Activated CD8-positive, alpha-beta memory T cell treated with anti-CD3 and anti-CD28 coated beads, Interleukin-2, amount 50 U/mL, for 24 hours (primary cell): Measurements from ENCODE around the gene DHRS3.

Experiments
- DNase-seq: peaks from one replicate; pipeline ENCODE4 v3.0.0-alpha.2; 2020; ENCODE audit errors: extremely low read depth

Gene DHRS3

DNA sequence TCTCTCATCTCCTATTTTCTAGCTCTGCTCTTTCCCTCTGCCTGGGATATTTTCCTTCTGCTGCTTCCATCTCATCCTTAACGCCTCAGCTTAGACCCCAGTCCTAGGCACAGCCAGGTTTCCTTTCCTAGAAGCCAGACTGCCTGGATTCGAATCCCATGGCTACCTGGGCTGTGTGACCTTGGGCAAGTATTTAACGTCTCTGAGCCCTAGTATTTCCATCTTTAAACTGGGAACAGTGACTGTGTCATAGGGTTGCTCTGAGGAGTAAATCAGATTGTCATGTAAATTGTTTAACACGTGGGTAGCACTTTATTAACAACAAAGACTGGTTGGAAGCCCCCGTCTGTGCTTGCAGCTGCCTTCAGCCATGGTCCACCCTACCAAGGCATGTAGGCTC lies 18.4 kb downstream of the DHRS3 start:
- DNase-seq: no peak

DNA sequence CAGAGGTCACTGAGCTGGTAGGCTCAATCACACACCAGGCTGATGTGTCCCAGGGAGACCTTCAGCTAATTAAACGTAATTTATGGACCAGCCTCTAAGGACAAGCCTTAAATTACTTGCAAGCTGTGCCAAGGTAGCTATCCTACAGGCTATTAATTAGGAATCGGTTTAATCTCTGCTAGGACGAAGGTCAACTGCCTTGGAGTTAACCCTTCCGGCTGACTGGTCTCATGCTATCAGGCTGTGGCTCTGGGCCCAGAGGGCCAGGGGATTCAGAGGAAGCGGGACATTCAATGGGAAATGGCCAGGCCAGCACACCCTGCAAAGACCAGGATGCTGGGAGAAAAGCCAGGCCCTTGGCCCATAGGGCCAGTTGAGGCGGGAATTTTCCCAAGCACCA lies 19.0 kb downstream of the DHRS3 start:
- no peak for DNase-seq

DNA sequence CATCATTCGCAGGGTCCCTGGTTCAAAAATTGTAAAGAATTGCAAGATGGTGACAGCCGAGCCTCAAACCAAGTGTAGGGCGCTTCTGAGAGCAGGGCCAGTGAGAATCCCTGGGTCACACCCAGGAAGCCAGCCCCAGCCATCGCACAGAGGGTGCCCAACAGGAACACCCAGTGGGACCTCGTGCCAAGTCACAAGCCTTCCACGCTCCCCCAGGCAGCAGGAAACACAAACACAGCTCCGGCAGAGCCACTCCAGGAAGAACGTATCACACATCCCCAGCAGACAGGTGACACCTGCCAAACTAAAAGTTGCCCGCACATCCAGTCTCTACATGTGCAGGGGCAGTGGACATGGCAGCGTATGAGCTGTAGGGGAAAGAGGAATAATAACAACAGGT lies 20.2 kb downstream of the DHRS3 start:
- no peak for DNase-seq

DNA sequence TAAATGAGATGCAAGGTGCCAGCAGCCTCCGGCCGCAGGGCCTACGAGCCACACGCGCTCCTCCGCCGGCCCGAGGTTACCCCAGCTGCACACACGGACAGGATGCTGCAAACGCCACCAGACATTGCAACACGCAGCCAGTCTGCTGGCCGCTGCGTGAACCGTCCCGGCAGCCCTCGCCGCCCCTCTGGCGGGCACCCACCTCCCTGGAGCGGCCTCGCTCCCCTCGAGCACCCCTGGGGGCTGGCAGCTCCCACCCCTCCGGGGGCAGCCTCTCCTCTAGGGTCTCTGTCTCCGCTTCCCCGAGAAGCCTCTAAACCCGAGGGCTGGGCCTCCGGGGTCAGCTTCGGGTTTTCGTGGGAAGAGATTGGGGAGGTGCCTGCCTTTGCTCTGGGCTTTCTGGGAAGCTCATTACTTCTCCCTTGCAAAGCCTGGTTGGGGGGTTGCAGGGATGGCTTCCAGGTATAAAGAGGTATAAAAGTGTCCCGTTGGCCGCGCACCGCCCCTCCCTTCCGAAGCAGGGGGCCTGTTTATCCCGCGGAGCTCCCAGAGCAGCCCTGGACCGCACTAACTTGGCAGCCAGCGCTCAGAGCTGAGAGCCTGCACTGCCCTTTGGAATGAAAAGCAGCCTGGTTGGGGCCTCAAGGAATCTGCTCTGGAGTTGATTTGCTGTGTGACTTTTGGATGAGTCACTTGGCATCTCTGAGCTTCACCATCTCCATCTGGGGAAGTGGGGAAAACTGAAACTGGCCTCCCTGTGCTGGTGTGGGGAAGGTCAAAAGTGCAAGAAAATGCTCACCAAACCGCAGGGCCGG lies 21.8 kb downstream of the DHRS3 start:
- DNase-seq: no peak

- DNase-seq: no peak
Measured at GRCh38 chr1:12595757-12596006, 22.3 kb downstream of the DHRS3 start.

GRCh38 chr1:12594966-12595756 lies 22.8 kb downstream of the DHRS3 start:
- no peak for DNase-seq

- DNase-seq: no peak
Measured at GRCh38 chr1:12594490-12594889, 23.5 kb downstream of the DHRS3 start.

DNA sequence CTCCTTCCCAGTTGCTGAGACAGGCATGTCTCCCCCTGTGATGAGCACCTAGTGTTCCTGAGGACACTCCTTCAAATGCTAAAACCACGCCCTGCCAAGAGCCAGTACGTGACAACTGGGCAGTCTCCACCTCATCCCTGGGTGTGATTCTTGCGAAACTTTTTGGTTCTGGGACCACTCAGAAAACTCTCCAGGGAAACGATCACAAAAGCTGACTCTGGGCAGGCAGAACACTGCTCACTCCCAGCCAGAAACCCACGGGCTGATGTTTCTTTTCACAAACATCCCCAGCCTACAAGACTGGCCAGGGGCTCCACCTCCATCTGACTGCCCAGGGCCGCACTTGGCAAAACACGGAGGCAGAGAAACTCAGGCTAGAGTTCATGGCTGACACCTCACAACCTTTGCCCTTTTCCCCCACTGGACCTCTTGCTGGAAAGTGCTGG lies 24.4 kb downstream of the DHRS3 start:
- no peak for DNase-seq

DNA sequence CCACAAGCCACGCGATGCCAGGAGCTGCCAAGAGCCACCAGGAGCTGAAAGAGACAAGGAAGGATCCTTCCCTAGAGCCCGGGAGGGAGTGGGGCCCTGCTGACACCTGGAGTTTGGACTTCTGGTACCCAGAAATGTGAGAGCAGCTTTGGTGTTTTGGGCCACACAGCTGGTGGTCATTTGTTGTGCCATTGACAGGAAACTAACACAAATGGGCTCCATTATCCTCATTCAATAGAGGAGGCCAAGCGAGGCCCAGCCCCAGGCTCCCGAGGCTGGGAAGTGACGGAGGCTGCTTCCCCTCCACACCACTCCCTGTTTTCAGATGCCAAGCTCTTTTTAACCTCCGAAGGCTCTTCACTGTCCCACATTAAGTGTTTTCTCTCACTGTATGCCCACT lies 25.5 kb downstream of the DHRS3 start:
- DNase-seq: no peak

DNA sequence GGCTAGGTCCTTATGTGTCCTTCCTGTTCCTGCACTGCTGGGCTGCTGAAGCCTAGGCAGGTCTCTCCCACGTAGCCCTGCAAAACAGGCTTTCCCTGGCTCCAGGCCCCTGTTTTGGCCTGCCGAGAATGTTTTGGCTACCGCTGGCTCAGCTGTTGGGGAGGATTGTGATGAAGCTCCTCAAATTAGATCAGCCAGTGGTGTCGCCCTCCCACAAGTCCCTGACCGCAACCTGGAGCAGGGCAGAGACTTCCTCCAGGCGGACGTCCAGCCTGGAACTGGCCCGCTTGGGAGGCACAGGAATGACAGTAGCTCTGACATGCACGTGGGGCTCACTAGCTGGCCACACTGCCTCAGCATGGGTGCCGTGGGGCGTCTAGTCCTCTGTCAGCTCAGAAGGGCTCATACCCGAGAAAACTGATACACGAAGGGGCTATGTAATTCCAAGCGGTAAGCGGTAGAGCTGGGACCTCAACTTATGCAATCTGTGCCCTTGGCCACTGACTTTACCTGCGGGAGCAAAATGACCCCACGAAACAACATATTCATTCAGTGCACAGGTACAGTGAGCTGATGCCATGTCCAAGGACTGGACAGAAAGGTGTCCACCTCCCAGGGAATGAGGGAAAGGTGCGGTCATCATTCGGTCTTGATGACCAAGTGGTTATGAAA lies 26.6 kb downstream of the DHRS3 start:
- DNase-seq: no peak

- DNase-seq: no peak
Measured at GRCh38 chr1:12588695-12589094, 29.3 kb downstream of the DHRS3 start.

- DNase-seq: no peak
Measured at GRCh38 chr1:12587981-12588640, 29.9 kb downstream of the DHRS3 start.

GRCh38 chr1:12585951-12586942 lies 31.8 kb downstream of the DHRS3 start:
- no peak for DNase-seq

- no peak for DNase-seq
Measured at GRCh38 chr1:12585536-12585935, 32.5 kb downstream of the DHRS3 start.

GRCh38 chr1:12584900-12585525 lies 33.0 kb downstream of the DHRS3 start:
- no peak for DNase-seq

GRCh38 chr1:12583484-12583883 lies 34.5 kb downstream of the DHRS3 start:
- DNase-seq: no peak

DNA sequence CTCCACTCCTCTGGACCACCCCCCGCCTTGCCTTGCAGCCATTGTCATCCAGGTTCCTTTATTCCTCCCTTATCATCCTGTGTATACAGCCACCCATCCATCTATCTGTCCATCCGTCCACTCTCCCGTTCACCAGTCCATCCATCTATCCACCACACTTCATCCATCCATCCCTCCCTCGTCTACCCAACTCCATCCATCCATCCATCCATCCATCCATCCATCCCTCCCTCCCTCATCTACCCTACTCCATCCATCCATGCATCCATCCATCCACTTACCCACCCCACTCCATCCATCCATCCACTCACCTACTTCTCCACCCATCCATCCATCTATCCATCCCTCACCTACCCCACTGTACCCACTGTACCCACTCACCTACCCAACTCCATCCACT lies 35.4 kb downstream of the DHRS3 start:
- DNase-seq: no peak

GRCh38 chr1:12581179-12581578 lies 36.8 kb downstream of the DHRS3 start:
- no peak for DNase-seq

DNA sequence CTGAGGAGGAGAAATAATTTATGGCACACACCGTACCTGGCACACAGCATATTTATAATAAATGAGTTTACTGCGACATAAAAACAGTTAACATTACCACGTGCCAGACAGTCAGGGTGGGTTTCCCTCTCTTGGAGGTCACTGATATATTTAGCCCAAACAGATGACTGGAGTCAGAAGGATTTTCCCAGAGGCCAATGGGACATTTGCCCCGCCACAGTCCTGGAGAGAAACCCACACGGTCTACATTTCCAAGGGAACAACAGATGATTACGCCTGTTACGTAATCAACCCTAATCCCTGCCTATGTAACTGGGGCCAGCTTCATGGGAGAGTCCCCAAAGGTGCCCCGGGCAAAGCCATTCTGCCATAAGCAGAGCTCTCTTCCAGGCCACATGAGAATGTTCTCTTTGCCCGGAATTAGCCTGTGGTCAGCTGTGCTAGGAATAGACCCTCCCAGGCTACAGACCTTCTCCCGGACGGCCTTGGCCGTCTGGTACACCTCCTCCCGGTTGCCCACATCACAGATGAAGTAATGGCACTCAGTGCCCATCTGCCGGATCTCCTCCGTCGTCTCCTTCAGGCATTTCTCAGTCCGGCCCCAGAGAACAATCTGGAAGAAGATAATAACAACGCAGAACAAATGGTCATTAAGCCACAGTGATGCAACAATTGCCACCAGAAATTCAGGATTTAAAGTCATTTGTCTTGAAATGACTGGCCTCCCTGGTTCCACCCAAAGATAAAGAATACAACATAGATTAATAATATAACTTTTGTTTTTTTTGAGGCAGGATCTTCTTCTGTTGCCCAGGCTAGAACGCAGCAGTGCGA lies 37.7 kb downstream of the DHRS3 start:
- no peak for DNase-seq
